ENCODE measurements around the gene AHI1.

The AHI1 gene

DNA sequence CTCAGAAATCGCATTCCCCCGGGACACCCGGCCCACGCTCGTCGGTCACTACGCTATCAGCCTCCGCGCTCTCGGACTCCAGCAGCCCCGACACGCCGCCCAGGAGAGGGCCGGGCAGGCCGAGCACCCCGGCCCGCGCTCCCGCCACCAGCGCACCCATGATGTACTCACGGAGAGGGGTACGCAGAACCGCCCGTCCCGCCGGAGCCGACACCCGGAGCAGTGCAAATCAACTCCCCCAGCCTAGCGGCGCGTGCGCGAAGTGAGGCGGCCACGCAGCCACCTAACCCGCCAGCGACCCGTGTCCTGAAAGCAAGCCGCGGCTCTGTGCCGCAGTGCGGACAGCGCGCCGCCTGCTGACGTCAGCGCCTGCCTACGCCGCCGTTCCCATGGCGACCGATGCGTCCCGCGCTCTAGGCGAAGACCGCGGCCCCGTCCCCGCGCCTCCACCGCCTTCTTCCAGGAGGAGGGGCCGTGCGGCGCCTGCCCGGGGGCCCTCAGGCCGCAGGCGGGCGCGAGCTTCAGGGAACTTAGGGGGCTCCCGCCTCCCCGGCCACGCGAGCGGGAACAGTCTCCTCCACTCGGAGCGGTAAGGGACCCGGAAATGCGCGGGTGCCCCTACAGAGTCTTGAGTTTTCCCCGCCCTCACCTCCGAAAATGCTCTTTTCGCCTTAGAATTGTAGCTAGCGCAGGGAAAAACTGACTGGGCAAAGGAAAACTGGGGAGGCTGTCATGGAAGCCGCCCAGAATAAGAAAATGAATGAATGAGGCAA, at the start of gene AHI1:
AHI1 (minus strand) TSS at position 329 of the 773 bp plus-strand sequence. CDS start 5,503 bp downstream, outside the sequence.
- peak; percentile 89 for DNase-seq (ENCODE audit: extremely low read depth, low read depth)
- TF ChIP-seq CTCF (IDR thresholded peaks at IDR 0.05; ENCODE audit: low read depth, low read length) = no peak

DNA sequence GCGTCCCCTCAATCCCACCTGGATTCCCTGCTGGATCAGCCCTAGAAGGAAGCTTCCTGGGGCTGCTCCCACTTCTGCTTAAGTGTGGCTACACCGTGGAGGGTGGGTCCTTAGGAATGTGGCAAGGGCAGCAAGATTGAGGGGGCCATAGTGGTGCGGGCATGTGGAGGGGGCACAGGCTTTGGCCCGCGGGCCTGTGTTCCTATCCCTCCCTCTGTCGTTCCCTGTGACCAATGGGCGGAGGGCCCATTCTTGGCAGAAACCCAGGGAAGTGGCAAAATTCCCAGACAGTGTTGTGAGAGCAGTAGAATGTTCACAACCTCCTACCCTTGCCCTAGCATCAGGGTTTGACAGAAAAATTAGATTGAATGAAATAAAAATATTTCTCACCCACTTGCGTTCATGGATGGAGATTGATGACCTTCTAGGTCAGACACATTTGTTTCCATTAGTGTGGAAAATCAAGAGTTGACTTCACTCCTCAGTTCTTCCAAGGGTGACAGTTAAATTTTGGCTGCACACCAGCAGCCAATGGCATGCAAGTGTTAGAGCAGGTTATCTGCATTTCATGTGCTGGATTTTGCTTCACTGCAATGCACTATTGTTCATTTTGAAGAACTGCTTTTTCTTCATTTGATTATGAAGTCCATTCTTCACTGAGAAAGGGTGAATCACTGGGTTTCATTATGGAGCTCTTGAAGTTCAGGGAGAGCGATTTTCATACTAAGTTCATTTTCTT, 49.3 kb upstream of the AHI1 start:
- no peak for TF ChIP-seq CTCF (IDR thresholded peaks at IDR 0.05; ENCODE audit: low read depth, low read length)
- DNase-seq (ENCODE audit: extremely low read depth, low read depth) = no peak

DNA sequence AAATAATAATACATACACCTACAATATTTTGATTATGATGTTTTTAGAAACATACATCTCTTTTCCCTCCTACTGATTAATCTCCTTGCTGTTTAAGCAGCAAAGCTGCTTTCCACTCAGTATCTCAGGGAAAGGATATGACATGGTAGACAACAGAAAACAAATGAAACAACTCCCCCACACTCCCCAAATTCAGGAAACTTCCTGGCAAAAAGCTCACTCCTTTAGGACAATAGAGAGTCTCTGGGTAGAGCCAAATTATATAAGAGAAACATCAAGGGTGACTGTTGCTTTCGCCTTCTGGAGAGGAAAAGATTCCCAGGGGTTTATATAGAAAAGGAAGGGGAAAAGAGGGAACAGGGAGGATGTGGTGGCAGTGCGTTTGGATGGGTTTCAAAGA, 48.7 kb upstream of the AHI1 start:
- DNase-seq (ENCODE audit: extremely low read depth, low read depth) = no peak
- TF ChIP-seq CTCF (IDR thresholded peaks at IDR 0.05; ENCODE audit: low read depth, low read length) = no peak

GRCh38 chr6:135540207-135540840, 42.8 kb upstream of the AHI1 start:
- peak; percentile 39 for TF ChIP-seq CTCF (IDR thresholded peaks at IDR 0.05; ENCODE audit: low read depth, low read length)
- no peak for DNase-seq (ENCODE audit: extremely low read depth, low read depth)

DNA sequence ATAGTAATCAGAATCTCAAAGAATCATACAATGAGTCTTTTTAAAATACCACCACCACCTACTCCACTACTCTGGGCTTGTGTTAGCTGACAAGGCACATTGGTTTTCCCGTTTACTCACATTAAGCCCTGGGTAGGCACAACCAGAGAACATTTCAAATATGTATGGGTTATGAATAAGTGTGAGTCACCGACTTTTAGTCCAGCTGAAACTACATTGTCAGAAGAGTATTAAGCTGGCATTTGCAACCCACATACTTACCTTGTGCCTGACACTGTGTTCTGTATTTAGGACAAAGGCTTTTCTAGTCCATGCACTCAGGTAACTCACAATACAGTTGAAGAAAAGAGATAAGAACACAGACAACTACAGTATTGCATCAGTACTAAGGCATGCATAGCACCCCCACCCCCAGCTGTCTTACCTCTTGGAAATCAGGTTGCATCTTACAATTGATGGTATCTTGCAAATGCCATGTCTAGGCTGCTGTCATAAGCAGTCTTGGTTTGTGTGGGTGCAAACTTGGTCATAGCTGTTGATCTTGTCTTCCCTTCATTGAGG, 40.3 kb upstream of the AHI1 start:
- DNase-seq (ENCODE audit: extremely low read depth, low read depth) = no peak
- TF ChIP-seq CTCF (IDR thresholded peaks at IDR 0.05; ENCODE audit: low read depth, low read length) = no peak

GRCh38 chr6:135535989-135536414, 38.5 kb upstream of the AHI1 start:
- DNase-seq (ENCODE audit: extremely low read depth, low read depth) = peak; percentile 77
- TF ChIP-seq CTCF (IDR thresholded peaks at IDR 0.05; ENCODE audit: low read depth, low read length) = peak; percentile 60
